Kidney epithelial cell (primary cell): Measurements from ENCODE around the gene EPHB4. TPM values are rescaled to one million over a fixed set of nuclear protein-coding genes. Genes with fewer than 3 reads are reported as not detected.

Experiments
- DNase-seq: peaks from one replicate; pipeline ENCODE4 v3.0.0-alpha.2; 2010; ENCODE audit warnings: low read depth
- H3K27me3 ChIP-seq: 2 replicates; pipeline ENCODE4 v1.6.0; 2011; ENCODE audit warnings: low read length; ENCODE audit not compliant: control insufficient read depth, insufficient read depth
- H3K36me3 ChIP-seq: 2 replicates; pipeline ENCODE4 v1.5.1; 2011; ENCODE audit warnings: low read length; ENCODE audit not compliant: control insufficient read depth, insufficient read depth
- H3K4me3 ChIP-seq: 2 replicates; pipeline ENCODE4 v1.5.1; 2011; ENCODE audit warnings: low read depth, mild to moderate bottlenecking, control low read depth, low read length
- total RNA-seq: library from RNA; depleted of rRNA; stranded (reverse); fragments of >200 nt; gene quantifications from 2 replicates; pipeline ENCODE4 v1.2.3, GENCODE V29; 2015
- TF ChIP-seq, protein P1 (sequence below): IDR thresholded peaks from 2 replicates; pipeline ENCODE4 v1.5.1; 2011; ENCODE audit warnings: mild to moderate bottlenecking, moderate library complexity, low read length, control low read depth, inconsistent platforms; ENCODE audit not compliant: insufficient read depth, poor library complexity, severe bottlenecking

Gene EPHB4
- total RNA-seq, 1 donor from 2014 or later: 138 TPM

DNA sequence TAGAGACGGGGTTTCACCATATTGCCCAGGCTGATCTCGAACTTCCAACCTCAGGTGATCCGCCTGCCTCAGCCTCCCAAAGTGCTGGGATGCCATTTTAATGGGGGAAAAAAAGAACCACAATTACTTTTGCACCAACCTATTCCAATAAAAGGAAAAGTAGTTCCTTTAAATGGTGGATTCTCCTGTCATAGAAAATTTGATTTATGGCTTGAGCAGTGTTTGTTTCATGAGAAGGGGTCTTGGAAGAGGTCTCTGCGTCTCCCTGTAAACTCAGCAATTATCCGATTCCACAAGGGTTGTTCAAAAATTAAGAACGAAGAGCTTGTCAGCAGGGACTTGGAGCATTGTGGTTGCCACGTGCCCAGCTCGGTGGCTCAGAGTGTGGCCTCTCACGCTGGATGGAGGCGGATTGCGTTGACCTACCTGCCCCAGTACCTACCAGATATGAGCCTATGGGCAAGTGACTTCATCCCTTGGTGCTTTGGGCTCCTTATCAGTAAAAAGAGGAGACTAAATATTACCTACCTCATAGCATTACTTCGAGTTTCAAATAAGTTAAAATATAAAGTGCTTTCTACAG lies 37.0 kb upstream of the EPHB4 start:
- Histone ChIP-seq H3K4me3 (no peak overlapping the region), H3K36me3 (no peaks in the 10 kb centered on the region), H3K27me3 (no peaks in the 10 kb centered on the region)
- no peak for DNase-seq
- TF ChIP-seq, protein P1, sequence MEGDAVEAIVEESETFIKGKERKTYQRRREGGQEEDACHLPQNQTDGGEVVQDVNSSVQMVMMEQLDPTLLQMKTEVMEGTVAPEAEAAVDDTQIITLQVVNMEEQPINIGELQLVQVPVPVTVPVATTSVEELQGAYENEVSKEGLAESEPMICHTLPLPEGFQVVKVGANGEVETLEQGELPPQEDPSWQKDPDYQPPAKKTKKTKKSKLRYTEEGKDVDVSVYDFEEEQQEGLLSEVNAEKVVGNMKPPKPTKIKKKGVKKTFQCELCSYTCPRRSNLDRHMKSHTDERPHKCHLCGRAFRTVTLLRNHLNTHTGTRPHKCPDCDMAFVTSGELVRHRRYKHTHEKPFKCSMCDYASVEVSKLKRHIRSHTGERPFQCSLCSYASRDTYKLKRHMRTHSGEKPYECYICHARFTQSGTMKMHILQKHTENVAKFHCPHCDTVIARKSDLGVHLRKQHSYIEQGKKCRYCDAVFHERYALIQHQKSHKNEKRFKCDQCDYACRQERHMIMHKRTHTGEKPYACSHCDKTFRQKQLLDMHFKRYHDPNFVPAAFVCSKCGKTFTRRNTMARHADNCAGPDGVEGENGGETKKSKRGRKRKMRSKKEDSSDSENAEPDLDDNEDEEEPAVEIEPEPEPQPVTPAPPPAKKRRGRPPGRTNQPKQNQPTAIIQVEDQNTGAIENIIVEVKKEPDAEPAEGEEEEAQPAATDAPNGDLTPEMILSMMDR: no peak

DNA sequence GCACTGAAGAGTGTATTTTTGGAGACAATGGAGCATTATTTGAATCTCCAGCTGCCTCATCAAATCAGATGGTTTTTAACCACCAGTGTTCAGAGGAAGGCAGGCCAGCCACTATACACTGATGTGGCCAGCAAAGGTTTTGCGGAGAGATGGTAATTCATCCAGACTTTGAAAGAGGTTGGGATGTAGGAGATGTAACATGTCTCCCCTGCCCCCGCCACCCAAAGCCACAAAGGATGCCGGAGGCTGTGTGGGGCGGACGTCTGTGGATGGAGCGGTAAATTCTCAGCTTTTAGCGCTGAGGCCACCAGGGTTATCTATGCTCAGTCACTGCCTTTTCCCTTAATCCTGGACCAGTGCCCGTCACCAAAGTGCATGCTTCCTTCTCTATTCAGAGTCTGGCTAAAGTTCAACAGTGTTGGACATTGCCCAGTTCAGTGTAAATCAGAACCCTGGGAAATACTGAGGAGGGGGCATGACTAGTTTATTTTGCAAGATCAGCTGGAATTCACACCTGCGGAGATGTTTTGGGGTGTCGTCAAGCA lies 36.2 kb upstream of the EPHB4 start:
- TF ChIP-seq, protein P1: no peak
- Histone ChIP-seq H3K27me3 (no peaks in the 10 kb centered on the region), H3K4me3 (no peak overlapping the region), H3K36me3 (no peaks in the 10 kb centered on the region)
- no peak for DNase-seq

DNA sequence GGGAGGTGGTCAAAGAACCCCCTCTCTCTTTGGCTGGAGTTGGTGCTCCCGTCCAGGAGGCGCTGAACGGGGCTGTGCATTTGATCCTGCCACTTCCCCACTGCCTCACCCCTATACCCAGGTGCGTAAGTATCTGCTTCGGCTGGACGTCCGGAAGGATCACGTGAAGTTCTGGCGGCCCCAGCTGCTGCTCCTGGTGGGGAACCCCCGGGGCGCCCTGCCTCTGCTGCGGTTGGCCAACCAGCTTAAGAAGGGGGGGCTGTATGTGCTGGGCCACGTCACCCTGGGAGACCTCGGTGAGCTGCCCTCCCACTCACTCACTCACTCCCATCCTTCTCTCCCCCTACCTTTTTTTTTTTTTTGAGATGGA lies 34.3 kb upstream of the EPHB4 start:
- Histone ChIP-seq H3K4me3 (no peak overlapping the region), H3K27me3 (no peaks in the 10 kb centered on the region), H3K36me3 (no peaks in the 10 kb centered on the region)
- DNase-seq: no peak
- TF ChIP-seq, protein P1: no peak

DNA sequence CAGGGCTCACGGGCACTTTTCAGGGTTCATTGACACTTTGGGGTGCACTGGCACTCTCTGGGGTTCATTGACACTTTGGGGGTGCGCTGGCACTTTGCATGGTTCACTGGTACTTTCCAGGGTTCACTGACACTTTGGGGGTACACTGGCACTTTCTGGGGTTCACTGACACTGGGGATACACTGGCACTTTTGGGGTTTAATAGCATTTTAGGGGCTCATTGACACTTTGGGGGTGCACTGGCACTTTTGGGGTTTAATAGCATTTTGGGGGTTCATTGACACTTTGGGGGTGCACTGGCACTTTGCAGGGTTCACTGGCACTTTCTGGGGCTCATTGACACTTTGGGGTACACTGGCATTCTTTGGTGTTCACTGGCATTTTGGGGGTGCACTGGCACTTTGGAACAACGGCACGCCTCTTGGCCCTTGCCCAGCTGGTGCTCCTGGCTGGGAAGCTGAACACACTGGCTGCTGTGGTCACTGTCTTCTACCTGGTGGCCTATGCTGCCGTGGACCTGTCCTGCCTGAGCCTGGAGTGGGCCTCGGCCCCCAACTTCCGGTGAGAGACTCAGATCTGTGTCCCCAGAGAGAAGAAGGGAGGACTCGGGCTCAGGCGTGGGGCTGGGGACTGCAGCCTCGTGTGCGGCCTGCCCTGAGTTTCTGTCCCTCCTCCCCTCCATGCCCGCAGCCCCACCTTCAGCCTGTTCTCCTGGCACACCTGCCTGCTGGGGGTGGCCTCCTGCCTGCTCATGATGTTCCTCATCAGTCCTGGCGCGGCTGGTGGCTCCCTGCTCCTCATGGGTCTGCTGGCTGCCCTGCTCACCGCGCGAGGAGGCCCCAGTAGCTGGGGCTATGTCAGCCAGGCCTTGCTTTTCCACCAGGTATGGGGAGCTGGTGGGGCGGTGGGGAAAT lies 33.6 kb upstream of the EPHB4 start:
- Histone ChIP-seq H3K27me3 (no peaks in the 10 kb centered on the region), H3K4me3 (no peak overlapping the region), H3K36me3 (no peaks in the 10 kb centered on the region)
- TF ChIP-seq, protein P1: no peak
- DNase-seq: no peak

DNA sequence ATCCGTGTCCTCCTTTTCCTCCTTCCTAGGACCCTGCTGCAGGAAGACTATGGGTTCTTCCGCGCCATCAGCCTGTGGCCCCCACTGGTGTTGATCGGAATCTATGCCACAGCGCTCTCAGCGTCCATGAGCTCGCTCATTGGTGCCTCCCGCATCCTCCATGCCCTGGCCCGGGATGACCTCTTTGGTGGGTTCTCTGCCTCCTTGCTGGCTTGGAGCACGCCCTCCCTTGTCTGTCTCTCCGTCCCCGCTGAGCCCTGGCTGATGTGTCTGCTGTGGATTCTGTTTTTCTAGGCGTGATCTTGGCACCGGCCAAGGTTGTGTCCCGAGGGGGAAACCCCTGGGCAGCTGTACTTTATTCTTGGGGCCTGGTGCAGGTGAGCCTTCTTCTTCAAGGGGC lies 32.5 kb upstream of the EPHB4 start:
- Histone ChIP-seq H3K27me3 (no peaks in the 10 kb centered on the region), H3K4me3 (no peak overlapping the region), H3K36me3 (no peaks in the 10 kb centered on the region)
- no peak for DNase-seq
- TF ChIP-seq, protein P1: no peak
